Aorta (tissue), 5 donors: Measurements from ENCODE around the gene FGF18. TPM values are rescaled to one million over a fixed set of nuclear protein-coding genes. Genes with fewer than 3 reads are reported as not detected.

ENCODE experiments used
- ATAC-seq: fragments of 200-7000 bp; cut with Tn5 transposase; one replicate; pipeline ENCODE4 v1.9.1; 2022; ENCODE audit warnings: moderate library complexity; ENCODE audit not compliant: low FRiP score
- DNase-seq, 2 donors: peaks; one replicate each; pipeline ENCODE4 v3.0.0-alpha.2; 2020
- H3K27ac ChIP-seq, 2 donors: one replicate each; pipeline ENCODE4 v1.5.1; 2013; ENCODE audit warnings: low read length in 2 of 2, mild to moderate bottlenecking in 2 of 2, moderate library complexity in 2 of 2, control low read depth in 1 of 2, inconsistent platforms in 1 of 2, low read depth in 1 of 2
- H3K27me3 ChIP-seq, 2 donors: one replicate each; pipeline ENCODE4 v1.6.1; 2013; ENCODE audit warnings: control low read depth in 1 of 2, low read length in 1 of 2, mild to moderate bottlenecking in 1 of 2, moderate library complexity in 1 of 2; ENCODE audit not compliant: insufficient read depth in 2 of 2, control insufficient read depth in 1 of 2
- H3K36me3 ChIP-seq, 2 donors: one replicate each; pipeline ENCODE4 v1.6.1; 2013; ENCODE audit warnings: control low read depth in 1 of 2, low read length in 1 of 2, mild to moderate bottlenecking in 1 of 2; ENCODE audit not compliant: insufficient read depth in 2 of 2, control insufficient read depth in 1 of 2
- H3K4me1 ChIP-seq, 2 donors: one replicate each; pipeline ENCODE4 v1.6.1; 2013; ENCODE audit warnings: low read length in 2 of 2, control low read depth in 1 of 2, mild to moderate bottlenecking in 1 of 2, moderate library complexity in 1 of 2; ENCODE audit not compliant: insufficient read depth in 2 of 2, control insufficient read depth in 1 of 2
- H3K4me3 ChIP-seq, 2 donors: one replicate each; pipeline ENCODE4 v1.5.1; 2013; ENCODE audit warnings: low read length in 2 of 2, control low read depth in 1 of 2, mild to moderate bottlenecking in 1 of 2
- H3K9me3 ChIP-seq: one replicate; pipeline ENCODE4 v1.6.1; 2013; ENCODE audit warnings: mild to moderate bottlenecking, low read length; ENCODE audit not compliant: control insufficient read depth
- WGBS, 2 donors: extraction: QIAGEN DNeasy Blood & Tissue Kit; methylation state at CpG; one replicate each; pipeline ENCODE4 v1.1.7; 2013; 5-methylcytosine and 5-hydroxymethylcytosine counted together
- intact Hi-C, 2 donors: fragments of 100-400 bp; cut with DNase I; formaldehyde crosslinking; loops; one replicate each; pipeline versions ENCODE4 v1.14.2 to v1.15.0; 2022
- polyA plus RNA-seq, 2 donors: library from polyadenylated mRNA; stranded (reverse); fragments of 200-250 nt; gene quantifications; one replicate each; pipeline ENCODE4 v1.2.3, GENCODE V29; 2013
- total RNA-seq, 2 donors: library from RNA; stranded (reverse); fragmentation: NEBNext Ultra II Directional; extraction: Animal tissue kit (Norgen Biotek cat#: 25700); gene quantifications; one replicate each; pipeline ENCODE4 v1.2.1, GENCODE V29; 2021
- donor health status: healthy with polysubstance abuse.
- donor health status: Bipolar disorder and iron deficiency.
- donor health status: DM: no; HTN: no; CAD: no.
- donor health status: DM: no; HTN: no; CAD: no.
- donor health status: DM: yes; HTN: yes; CAD: no.

FGF18 gene
- total and polyA plus RNA-seq, 4 donors: 2.1 to 15.2 (median 2.9) TPM; not detected in 1

GRCh38 chr5:171463862-171464229 lies 44.4 kb downstream of the FGF18 start:
- Histone ChIP-seq H3K9me3 (no peaks in the 10 kb centered on the region), H3K36me3 (no peaks in the 10 kb centered on the region), H3K4me3 (no peak overlapping the region), H3K4me1 (no peaks in the 10 kb centered on the region), H3K27me3 (no peaks in the 10 kb centered on the region), H3K27ac (no peak overlapping the region)
- intact Hi-C loops: no loop called here
- DNase-seq (no peak), ATAC-seq (no peak)
- 87 to 92% methylated on average over 4 of the region's 4 CpGs for WGBS, 2 donors

GRCh38 chr5:171464829-171465228 lies 45.4 kb downstream of the FGF18 start:
- no peak for ATAC-seq
- Histone ChIP-seq H3K36me3 (no peaks in the 10 kb centered on the region), H3K9me3 (no peaks in the 10 kb centered on the region), H3K4me3 (no peak overlapping the region), H3K4me1 (no peaks in the 10 kb centered on the region), H3K27ac (no peak overlapping the region), H3K27me3 (no peaks in the 10 kb centered on the region)
- intact Hi-C loops: no loop called here
- peak in 1 of 2 donors; percentile 28 for DNase-seq
- 86 to 92% methylated on average over 12 of the region's 12 CpGs for WGBS, 2 donors

- Histone ChIP-seq H3K36me3 (no peaks in the 10 kb centered on the region), H3K9me3 (no peaks in the 10 kb centered on the region), H3K4me1 (no peaks in the 10 kb centered on the region), H3K27ac (no peak overlapping the region), H3K4me3 (no peak overlapping the region), H3K27me3 (no peaks in the 10 kb centered on the region)
- intact Hi-C loops: no loop called here
- DNase-seq (peak in 1 of 2 donors; percentile 59), ATAC-seq (no peak)
- WGBS, 2 donors: 92 to 94% methylated on average over 12 of the region's 12 CpGs
Measured at GRCh38 chr5:171467107-171467506, 47.7 kb downstream of the FGF18 start.

- Histone ChIP-seq H3K27me3 (no peaks in the 10 kb centered on the region), H3K27ac (no peak overlapping the region), H3K36me3 (no peaks in the 10 kb centered on the region), H3K9me3 (no peaks in the 10 kb centered on the region), H3K4me3 (no peak overlapping the region), H3K4me1 (no peaks in the 10 kb centered on the region)
- DNase-seq (peak in 1 of 2 donors; percentile 2), ATAC-seq (no peak)
- WGBS, 2 donors: 69 to 71% methylated on average over 4 of the region's 4 CpGs
- intact Hi-C loops: no loop called here
Measured at GRCh38 chr5:171469326-171469725, 49.9 kb downstream of the FGF18 start.

GRCh38 chr5:171470420-171470819 lies 51.0 kb downstream of the FGF18 start:
- DNase-seq (peak in 1 of 2 donors; percentile 27), ATAC-seq (no peak)
- Histone ChIP-seq H3K9me3 (no peaks in the 10 kb centered on the region), H3K4me3 (no peak overlapping the region), H3K36me3 (no peaks in the 10 kb centered on the region), H3K27ac (no peak overlapping the region), H3K27me3 (no peaks in the 10 kb centered on the region), H3K4me1 (no peaks in the 10 kb centered on the region)
- WGBS, 2 donors: 96 to 98% methylated on average over 15 of the region's 15 CpGs
- intact Hi-C loops: no loop called here

- Histone ChIP-seq H3K27me3 (no peaks in the 10 kb centered on the region), H3K27ac (no peak overlapping the region), H3K36me3 (no peaks in the 10 kb centered on the region), H3K9me3 (no peaks in the 10 kb centered on the region), H3K4me3 (no peak overlapping the region), H3K4me1 (no peaks in the 10 kb centered on the region)
- intact Hi-C loops: no loop called here
- WGBS, 2 donors: 94 to 96% methylated on average over 16 of the region's 16 CpGs
- DNase-seq (peak in 1 of 2 donors; percentile 57), ATAC-seq (no peak)
Measured at GRCh38 chr5:171474230-171474813, 54.9 kb downstream of the FGF18 start.

GRCh38 chr5:171475596-171475995 lies 56.1 kb downstream of the FGF18 start:
- H3K4me1 ChIP-seq: no peaks in the 10 kb centered on the region
- no peaks in the 10 kb centered on the region for H3K9me3 ChIP-seq
- ATAC-seq: no peak
- intact Hi-C loops: no loop called here
- no peaks in the 10 kb centered on the region for H3K36me3 ChIP-seq
- no peak for DNase-seq
- no peak overlapping the region for H3K27ac ChIP-seq
- H3K4me3 ChIP-seq: no peak overlapping the region
- H3K27me3 ChIP-seq: no peaks in the 10 kb centered on the region

GRCh38 chr5:171476701-171477100 lies 57.3 kb downstream of the FGF18 start:
- Histone ChIP-seq H3K4me1 (no peaks in the 10 kb centered on the region), H3K36me3 (no peaks in the 10 kb centered on the region), H3K27me3 (no peaks in the 10 kb centered on the region), H3K4me3 (no peak overlapping the region), H3K27ac (no peak overlapping the region), H3K9me3 (no peaks in the 10 kb centered on the region)
- ATAC-seq: no peak
- WGBS, 2 donors: 97 to 100% methylated on average over 1 of the region's 1 CpG
- DNase-seq: no peak
- intact Hi-C loops: no loop called here

GRCh38 chr5:171477101-171477500 lies 57.7 kb downstream of the FGF18 start:
- Histone ChIP-seq H3K27me3 (no peaks in the 10 kb centered on the region), H3K9me3 (no peaks in the 10 kb centered on the region), H3K27ac (no peak overlapping the region), H3K4me3 (no peak overlapping the region), H3K36me3 (no peaks in the 10 kb centered on the region), H3K4me1 (no peaks in the 10 kb centered on the region)
- intact Hi-C loops: no loop called here
- peak in 1 of 2 donors; percentile 1 for DNase-seq
- no peak for ATAC-seq
- WGBS, 2 donors: 4 to 23% methylated on average over 2 of the region's 2 CpGs
